ENCODE results near the gene B3GNT9.

B3GNT9 gene

DNA sequence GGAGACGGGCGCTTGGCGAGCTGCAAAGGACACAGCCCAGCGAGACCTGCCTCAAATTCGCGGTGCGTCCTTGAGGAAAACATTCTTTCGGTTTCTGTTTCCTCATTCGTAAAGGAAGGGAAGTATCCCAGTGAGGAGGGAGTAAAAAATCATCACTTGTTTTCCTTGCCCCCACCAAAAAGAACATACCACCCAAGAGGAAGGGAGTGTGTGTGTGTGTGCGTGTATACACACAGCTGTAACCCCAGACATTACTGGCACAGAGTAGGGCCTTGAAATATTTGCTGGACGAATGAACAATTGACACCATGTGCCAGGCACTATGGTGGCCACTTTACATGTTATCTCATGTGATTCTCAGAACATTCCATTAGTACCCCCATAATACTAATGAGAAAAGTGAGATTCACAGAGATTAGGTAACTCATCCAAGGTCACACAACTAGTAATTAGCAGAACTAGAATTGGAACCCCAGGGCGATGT, 34.9 kb upstream of the B3GNT9 start:
- no peak for DNase-seq (ENCODE audit: low read depth in 2 of 2)

DNA sequence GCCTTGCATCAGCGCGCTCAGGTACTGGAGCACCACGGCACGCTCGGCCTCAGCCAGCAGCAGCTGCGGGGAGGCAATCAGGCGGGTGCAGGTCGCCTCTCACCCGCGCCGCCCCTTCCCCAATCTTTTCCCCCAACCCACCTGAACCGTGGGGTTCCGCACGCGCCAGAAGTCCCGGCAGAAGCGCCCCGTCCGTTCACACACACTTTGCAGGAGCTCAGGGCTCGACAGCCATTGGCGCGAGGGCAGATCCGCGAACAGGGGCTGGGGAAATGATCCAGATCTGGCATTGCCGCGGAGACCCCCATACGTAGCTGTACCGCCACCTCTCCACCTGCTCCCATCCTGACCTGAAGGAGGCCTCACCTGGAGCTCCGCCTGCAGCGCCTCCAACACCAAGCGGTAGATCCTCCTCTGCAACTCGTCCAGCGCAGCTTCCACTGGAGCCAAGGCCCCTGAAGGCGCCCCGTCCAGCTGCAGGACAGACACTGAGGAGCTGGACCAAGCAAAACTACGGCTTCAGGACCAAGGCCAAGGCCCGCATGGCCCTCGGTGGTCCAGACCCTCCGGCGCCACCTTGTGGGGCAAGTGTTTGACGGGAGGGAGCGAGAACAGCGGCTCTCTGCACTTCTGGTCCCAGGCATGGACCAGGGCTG, 34.3 kb upstream of the B3GNT9 start:
- DNase-seq (ENCODE audit: low read depth in 2 of 2), result peak; percentile 81 to 87

DNA sequence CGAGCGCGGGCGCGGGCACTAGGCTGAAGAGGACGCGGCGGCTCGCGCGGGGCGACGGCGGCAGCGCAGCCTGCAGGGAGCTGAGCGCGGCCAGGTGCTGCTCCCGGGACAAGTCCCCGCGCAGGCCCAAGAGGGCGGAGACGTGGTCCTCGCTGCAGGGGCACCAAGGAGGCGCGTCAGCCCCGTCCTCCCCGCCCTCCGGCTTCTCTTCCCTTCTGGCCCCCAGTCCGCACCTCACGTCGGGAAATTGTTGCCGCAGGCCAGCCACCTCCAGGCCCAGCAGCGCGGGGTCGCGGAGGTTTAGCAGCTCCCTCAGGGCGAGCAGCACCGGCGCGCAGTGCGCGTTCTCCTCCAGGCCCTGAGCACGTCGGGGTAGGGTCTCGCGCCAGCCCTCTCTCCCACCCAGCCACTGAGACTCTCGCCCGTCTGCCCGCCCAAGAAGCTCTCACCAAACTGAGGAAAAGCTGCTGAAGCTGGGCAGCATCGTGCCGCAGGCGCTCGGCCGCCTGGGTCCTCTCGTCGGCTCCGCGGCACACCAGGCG, 33.7 kb upstream of the B3GNT9 start:
- DNase-seq (ENCODE audit: low read depth in 2 of 2), result no peak

DNA sequence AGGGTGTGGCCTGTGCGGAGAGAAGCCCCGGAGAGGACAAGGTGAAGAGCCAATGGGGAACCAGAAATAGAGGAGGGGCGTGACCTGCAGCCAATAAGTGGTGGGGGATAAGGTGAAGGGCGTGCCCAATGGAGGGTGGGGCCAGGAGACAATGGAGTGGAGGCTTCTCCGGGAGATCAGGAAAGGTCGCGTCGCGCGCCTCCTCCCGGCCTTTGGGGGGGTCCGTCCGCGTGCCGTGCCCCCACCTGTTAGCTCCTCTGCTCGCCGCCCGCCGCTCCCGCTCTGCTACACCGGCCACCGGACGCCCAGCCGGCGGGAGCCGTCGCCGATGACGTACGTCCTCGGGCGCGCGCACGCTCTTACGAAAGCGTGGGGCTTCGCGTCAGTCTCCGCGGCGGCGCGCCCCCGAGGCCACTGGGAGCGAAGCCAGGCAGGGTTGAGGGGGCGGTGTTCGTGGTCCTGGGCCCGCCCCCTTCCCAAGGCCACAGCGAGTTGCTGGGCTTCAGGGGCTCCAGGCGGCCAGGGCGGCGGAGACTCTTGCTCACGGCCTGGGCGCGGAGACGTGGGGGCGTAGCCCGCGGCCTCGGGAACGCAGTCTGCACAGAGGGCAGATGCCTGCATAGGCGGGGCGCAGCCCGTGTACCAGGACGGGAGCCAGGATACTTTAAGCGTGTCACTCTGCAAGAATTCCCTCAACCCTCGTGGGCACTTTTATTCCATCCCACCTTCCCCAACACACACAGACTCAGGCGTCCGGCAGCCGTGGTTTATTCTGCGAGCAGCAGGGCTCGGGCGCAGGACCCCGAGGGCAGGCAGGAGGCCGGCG, 33.0 kb upstream of the B3GNT9 start, which contains the start of gene MATCAP1:
MATCAP1 (minus strand) TSS at position 337 of the 826 bp plus-strand sequence. CDS start 3,353 bp downstream, outside the sequence.
- peak; percentile 87 to 92 for DNase-seq (ENCODE audit: low read depth in 2 of 2)

DNA sequence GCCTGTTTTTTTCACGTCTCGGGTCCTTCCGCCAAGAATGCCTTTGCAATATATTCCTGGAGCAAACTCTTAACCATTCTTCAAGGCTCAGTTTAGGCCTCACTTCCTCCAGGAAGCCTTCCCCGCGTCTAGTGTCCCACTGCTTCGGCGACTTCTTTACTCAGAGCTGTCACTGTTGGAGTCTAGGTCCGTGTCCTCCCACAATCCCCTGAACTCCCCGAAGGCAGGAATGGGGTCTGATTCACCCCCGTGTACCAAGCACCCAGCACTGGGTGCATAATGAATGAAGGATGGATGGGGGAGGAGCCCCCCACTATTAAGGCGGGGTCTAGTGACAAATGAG, 32.5 kb upstream of the B3GNT9 start:
- DNase-seq (ENCODE audit: low read depth in 2 of 2), result no peak

DNA sequence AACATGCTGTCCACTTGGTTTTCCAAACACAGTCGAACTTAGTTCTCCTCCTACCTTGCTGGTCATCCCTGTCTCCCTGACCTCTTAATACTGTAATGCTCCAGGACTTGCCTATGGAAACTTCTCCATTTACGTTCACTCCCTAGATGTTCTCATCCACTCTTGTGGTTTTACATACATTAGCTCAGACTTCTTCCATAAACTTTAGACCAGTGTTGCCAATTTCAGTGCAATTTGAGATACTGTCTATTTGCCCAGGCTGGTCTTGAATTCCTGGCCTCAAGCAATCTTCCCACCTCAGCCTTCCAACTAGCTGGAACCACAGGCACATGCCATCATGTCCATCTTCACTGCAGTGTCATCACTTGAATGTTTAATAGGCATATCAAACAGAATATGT, 31.5 kb upstream of the B3GNT9 start:
- DNase-seq (ENCODE audit: low read depth in 2 of 2), result no peak

DNA sequence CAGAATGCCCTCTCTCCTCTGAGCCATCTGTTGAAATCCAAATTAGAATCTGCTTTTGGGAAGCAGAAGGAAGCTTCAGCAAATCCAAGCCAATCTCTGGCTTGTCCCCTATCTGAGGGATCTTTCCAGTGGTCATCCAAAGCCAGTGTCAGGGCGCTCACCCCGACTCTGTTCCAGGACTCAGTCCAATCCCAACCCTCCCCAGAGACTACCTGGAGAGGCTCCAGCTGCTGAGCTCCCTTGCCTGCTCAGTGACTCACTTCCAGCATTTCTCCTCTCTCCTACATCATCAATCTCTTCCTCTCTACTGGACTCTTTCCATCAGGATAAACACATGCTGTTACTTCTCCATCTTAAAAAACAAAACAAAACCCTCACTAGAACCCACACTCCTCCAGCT, 30.5 kb upstream of the B3GNT9 start:
- no peak for DNase-seq (ENCODE audit: low read depth in 2 of 2)

DNA sequence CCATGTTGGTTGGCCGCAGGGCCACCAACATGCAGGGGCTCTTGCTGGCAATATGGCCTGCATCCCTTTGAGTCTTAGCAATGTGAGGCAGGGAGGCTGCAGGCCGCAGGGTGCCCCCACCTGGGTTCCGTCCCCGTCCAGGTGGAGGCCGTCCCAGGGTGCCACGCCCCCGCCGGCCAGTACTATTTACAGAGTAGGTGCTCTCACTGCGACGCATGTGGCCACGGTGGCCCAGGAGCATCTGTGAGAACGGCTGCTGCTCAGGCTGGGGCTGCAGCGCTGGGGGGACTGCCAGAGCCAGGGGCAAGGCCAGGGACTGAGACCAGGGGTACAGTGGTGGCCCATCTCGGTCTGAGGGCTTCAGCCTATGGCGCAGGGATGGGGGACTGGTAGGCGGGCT, 29.4 kb upstream of the B3GNT9 start:
- DNase-seq (ENCODE audit: low read depth in 2 of 2), result no peak

DNA sequence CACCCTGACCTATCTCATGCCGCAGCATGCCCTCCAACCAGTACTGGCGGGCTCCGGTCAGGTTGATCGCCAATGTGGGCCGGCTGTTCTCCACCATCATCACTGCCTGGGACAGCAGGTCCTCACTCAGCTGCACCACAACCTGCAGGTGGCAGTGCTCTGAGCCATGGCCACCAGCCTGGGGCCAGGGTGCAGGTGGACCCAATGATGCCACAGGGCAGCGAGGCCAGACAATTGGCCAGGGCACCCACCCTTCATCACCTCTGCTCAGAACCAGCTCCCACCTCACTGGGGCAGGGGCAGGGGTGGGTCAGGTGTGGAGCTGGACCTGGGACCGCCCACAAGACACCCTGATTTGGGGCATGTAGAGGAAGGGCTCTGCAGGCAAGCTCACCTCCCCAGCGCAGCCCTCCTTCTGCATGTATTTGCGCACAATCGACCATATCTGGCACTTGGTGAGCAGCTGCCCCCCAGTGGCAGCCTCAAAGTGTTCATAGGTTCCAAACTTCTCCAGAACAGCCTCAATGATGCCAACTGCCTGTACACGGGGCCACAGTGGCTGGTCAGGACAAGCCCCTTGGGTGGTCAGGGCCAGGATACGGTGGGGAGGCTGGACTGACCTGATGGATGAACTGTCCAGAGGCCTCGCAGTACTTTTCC, 28.8 kb upstream of the B3GNT9 start:
- no peak for DNase-seq (ENCODE audit: low read depth in 2 of 2)

DNA sequence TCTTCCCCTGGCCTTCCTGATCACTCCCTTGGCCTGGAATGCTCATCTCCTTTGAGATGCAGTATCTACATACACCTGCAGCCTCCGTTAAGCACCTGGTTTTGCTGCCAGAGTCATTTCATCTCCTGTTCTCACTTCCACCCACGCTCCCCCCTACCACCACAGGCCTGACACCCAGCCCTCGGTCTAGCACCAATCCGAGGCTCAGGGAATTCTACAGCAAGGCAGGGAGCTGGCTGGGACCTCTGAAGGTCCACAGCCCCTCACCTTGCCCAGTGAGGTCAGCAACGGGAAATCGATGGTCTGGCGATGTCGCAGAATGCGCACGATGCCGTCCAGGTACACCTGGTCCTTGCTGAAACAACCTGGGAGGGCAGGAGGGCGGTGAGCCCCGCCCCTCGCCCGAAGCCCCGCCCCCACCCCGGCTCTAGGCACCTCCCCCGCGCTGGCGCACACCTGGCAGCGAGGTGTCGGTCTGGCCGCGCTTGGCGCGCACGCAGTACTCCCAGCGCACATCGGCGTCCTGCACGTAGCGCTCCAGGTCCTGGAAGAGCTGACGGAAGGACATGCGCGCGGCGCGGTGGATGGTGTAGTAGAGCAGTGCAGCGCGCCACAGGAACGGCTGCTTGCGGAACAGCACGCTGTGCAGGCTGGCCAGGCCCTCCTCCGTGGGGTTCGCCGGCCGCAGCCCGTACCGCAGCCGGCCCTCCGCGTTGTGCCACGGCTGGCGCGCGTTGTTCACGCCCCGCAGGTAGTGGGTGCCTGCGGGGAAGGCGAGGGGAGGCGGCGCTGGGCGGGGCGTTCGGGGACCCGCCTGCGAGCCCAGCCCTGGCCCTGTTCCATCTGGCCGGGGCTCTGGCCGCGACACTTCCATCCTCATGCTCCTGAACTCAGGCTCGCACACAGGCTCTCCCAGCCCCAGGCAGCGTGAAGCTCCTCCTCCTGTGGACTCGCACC, 27.2 kb upstream of the B3GNT9 start:
- no peak for DNase-seq (ENCODE audit: low read depth in 2 of 2)

DNA sequence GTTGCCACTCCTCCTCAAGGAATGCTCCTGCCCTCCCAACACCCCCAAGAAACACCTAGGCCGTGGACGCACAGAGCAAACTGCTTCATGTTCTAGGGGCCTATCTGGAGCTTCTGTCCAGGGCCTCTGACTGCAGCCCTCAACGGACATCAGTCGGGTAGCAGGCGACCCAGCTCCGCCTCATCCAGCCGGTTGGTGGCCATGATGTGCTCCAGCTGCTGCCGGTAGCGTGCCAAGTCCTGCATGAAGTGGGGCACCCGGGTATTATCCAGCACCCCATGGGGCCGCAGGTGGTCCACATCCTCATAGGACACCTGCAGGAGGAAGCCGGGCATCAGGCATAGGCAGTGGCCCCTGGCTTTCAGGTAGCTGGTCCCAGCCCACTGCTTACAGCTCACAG, 25.9 kb upstream of the B3GNT9 start:
- no peak for DNase-seq (ENCODE audit: low read depth in 2 of 2)

DNA sequence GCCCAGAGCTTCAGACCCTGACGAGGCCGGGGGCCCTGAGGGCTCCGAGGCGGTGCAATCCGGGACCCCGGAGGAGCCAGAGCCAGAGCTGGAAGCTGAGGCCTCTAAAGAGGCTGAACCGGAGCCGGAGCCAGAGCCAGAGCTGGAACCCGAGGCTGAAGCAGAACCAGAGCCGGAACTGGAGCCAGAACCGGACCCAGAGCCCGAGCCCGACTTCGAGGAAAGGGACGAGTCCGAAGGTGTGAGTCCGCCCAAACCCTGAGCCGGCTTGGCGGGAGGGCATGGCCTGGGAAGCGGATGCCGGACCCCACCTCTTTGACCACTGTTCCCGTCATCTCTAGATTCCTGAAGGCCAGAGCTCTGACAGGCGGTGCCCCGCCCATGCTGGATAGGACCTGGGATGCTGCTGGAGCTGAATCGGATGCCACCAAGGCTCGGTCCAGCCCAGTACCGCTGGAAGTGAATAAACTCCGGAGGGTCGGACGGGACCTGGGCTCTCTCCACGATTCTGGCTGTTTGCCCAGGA, 24.0 kb upstream of the B3GNT9 start:
- DNase-seq (ENCODE audit: low read depth in 2 of 2), result no peak

DNA sequence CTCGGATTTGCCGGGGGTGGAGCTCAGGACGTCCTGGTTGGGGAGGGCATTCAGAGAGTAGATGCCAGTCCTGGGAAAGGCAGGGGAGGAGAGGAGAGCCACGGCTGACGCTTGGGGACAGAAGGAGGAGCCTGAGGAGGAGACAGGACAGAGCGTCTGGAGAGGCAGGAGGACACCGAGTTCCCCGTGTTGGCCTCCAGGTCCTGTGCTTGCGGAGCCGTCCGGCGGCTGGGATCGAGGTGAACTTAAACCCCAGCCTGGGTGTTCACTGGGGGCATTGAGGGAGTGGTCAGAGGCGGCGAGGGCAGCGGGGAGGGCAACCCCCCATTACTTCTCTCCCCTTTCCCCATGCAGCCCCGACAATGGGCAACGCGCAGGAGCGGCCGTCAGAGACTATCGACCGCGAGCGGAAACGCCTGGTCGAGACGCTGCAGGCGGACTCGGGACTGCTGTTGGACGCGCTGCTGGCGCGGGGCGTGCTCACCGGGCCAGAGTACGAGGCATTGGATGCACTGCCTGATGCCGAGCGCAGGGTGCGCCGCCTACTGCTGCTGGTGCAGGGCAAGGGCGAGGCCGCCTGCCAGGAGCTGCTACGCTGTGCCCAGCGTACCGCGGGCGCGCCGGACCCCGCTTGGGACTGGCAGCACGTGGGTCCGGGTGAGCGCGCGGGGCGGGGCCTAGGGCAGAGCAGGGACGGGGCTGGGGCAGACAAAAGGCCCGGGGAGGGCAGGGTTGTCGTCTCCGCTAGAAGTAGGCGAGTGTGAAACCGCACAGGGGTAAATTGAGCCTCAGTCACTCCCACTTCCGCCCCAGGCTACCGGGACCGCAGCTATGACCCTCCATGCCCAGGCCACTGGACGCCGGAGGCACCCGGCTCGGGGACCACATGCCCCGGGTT, 23.3 kb upstream of the B3GNT9 start:
- no peak for DNase-seq (ENCODE audit: low read depth in 2 of 2)

DNA sequence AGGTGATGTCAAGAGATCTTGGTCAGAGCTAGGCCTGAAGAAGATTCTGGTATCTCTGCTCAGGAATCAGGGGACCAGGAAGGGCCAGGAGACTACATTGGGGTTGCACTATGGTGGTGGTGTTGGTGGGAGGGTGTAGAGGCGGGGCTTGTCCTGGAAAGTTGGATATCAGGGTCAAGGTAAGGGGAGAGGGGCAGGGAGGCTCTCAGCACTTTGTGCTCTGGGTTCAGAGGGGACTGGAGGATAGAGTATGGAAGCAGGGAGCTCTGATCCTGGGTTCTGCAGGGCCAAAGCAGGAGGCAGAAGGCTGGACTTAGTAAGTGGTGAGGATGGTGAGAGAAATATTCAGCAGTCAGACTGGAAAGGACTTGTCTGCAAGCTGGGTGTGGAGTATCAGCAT, 22.5 kb upstream of the B3GNT9 start:
- no peak for DNase-seq (ENCODE audit: low read depth in 2 of 2)

DNA sequence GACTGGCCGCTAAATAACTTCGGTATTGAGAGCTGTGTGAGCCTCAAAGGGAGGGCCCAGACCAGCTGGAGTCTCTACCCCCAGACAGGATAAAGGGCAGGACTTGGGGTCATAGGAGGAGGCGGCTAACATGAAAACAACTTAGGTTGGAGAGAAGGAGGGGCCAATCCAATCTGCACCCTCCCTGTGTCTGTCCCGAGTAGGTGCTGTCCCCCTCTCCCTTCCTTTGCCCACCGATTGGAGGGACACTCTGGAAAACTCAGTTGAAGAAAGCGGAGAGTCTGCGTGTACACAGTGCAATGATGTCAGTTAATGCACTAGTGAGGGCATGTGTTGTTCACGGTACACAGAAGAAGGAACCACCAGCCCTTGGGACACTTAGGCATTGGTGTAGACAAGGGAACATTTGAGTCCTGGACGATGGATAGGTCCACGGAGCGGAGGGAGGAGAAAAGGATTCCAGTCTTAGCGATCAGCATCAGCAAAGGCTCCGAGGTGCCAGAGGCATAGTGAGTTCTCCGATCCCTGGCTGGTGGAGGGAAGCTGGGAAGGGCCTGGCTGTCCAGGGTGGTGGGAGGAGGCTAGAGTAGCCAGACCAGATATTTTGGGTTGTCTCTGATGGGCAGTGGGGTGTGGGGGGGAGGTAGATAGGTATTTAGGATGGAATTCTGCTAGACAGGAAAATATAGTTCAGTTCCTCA, 20.3 kb upstream of the B3GNT9 start:
- DNase-seq (ENCODE audit: low read depth in 2 of 2), result no peak

DNA sequence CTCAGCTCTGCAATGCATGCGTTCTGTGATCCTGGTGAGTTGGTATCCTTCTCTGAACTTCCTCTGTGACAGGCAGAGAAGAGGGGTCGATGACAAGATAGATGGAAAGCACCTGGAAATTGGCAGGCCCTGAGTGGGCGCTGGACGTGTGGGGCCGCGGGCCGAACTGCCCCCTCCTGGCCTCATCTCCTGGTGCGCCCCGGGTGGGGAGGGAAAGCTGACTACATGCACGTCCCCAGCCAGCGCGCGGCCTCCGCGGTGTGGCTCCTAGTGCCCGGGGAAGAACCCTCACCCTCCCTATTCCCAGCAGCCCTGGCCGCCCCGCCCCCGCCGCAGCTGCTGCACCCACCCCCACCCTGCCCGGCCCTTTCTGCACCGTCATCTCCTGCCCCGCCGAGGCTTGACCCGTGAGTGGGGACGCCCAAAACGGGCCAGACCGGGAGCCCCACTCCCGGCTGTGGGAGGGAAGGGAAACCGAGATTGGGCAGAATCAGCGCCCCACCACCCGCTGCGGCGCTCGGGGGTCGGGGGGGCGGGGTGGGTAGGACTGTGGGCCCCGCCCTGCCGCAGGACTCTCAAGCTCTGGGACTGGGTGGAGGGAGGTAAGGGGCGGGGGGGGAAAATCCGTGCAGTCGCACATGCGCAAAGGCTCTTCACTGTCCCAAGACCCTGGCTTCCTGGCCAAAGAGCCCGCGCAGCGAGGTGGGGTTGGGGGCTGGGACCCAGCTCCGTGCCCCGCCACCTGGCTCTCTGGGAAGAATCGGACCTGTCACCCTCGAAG, 19.6 kb upstream of the B3GNT9 start, which contains the start of gene NOL3:
NOL3 (plus strand) TSS at position 371 of the 781 bp plus-strand sequence.
- no peak for DNase-seq (ENCODE audit: low read depth in 2 of 2)

DNA sequence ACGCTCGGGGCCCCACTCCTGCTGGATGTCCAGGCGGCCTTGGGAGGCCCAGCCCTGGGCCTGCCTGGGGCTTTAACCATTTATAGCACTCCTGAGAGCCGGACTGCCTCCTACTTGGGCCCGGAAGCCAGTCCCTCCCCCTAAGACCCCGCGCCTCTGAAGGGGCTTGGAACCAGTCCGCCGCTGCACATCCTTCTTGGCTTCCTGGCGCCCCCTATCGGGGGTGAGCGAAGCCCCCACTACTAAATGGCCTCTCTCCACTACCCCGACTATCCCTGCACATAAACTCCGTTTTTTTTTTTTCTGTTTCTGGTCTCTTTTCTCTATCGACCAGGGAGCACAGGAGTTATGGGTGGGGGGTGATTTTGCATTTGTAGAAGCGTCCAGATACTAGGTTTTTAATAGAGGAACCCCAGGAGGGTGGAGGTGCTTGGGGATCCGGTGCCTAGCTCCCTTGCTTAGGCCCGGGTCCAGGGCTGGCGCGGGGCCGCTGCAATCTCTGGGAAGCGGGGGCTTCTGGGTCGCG, 18.9 kb upstream of the B3GNT9 start:
- DNase-seq (ENCODE audit: low read depth in 2 of 2), result no peak

DNA sequence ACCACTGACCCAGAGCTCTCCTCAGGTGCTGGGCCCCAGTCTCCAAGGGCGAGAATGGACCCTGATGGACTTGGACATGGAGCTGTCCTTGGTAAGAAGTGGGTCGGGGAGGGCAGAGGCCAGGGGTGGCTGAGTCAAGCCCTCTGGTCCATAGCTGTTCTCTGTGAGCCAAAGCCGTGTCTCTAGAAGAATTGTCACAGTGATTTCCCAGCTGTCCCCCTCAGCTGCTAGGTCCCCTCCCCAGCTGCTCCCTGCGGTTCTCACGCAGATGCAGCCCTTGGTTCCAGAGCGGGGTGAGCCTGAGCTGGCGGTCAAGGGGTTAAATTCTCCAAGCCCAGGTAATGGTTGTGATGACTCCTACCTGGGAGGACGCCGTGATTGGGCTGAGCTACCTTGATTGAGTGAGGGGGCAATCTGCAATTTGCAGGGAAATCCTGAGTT, 18.2 kb upstream of the B3GNT9 start:
- DNase-seq (ENCODE audit: low read depth in 2 of 2), result no peak
